Measurements from ENCODE around the gene TRIM16.

Gene TRIM16

DNA sequence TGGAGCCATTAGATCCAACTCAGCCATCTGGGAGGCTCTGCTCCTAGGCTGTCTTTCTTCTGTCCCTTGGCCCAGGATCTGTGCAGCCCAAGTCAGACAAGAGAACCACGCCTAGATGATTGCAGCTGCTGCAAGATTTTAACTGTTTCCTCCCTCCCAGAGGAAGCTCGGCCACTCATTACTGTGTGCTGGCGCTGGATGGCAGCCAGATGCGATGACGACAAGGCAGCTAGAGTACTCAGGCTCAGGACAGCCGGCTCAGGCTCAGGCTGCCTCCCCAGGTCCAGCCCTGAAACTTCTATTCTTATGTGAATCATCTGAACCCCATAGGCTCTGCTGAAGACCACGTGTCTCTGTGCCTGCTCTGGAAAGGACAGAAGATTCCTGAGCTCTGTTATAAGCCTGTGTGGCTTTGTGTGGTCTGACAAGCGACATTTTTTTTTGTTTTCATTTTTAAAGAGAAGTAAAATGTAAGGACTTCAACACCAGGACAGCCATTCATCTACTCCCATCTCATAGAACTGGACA lies 32.5 kb downstream of the TRIM16 start (continued):
- TF ChIP-seq, protein P1, sequence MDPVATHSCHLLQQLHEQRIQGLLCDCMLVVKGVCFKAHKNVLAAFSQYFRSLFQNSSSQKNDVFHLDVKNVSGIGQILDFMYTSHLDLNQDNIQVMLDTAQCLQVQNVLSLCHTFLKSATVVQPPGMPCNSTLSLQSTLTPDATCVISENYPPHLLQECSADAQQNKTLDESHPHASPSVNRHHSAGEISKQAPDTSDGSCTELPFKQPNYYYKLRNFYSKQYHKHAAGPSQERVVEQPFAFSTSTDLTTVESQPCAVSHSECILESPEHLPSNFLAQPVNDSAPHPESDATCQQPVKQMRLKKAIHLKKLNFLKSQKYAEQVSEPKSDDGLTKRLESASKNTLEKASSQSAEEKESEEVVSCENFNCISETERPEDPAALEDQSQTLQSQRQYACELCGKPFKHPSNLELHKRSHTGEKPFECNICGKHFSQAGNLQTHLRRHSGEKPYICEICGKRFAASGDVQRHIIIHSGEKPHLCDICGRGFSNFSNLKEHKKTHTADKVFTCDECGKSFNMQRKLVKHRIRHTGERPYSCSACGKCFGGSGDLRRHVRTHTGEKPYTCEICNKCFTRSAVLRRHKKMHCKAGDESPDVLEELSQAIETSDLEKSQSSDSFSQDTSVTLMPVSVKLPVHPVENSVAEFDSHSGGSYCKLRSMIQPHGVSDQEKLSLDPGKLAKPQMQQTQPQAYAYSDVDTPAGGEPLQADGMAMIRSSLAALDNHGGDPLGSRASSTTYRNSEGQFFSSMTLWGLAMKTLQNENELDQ (tag by site-specific recombination; IDR thresholded peaks at IDR 0.05; ENCODE audit: low read depth), result no peak
- TF ChIP-seq SP2 (tag by site-specific recombination; IDR thresholded peaks at IDR 0.05) (peak; percentile 59), ZNF629 (tag by site-specific recombination; IDR thresholded peaks at IDR 0.05) (peak; percentile 95), ZNF549 (tag by site-specific recombination; IDR thresholded peaks at IDR 0.05) (0 out of 2 replicates have a peak, but pooled peaks have one; percentile 65), MEIS1 (CRISPR knock-in tag; IDR thresholded peaks at IDR 0.05; ENCODE audit: borderline replicate concordance) (no peak), PRDM1 (tag by site-specific recombination; IDR thresholded peaks at IDR 0.05) (no peak), ZNF112 (tag by site-specific recombination; IDR thresholded peaks at IDR 0.05) (no peak), ZNF433 (tag by site-specific recombination; IDR thresholded peaks at IDR 0.05; ENCODE audit: low read depth) (no peak), ZNF530 (tag by site-specific recombination; IDR thresholded peaks at IDR 0.05; ENCODE audit: low read depth) (no peak), ZNF121 (tag by site-specific recombination; IDR thresholded peaks at IDR 0.05) (no peak), ZNF391 (tag by site-specific recombination; IDR thresholded peaks at IDR 0.05; ENCODE audit: borderline replicate concordance, low read depth) (no peak), REPIN1 (tag by site-specific recombination; IDR thresholded peaks at IDR 0.05; ENCODE audit: low read depth) (no peak), ZNF335 (tag by site-specific recombination; conservative IDR thresholded peaks at IDR 0.05) (peak; percentile 73), GLIS2 (tag by site-specific recombination; IDR thresholded peaks at IDR 0.05) (no peak), ZNF843 (tag by site-specific recombination; IDR thresholded peaks at IDR 0.05) (no peak), ZNF548 (tag by site-specific recombination; IDR thresholded peaks at IDR 0.05) (no peak), KLF10 (tag by site-specific recombination; IDR thresholded peaks at IDR 0.05) (no peak), ZNF341 (tag by site-specific recombination; IDR thresholded peaks at IDR 0.05; ENCODE audit: low read depth) (0 out of 2 replicates have a peak, but pooled peaks have one; percentile 32), MZF1 (tag by site-specific recombination; IDR thresholded peaks at IDR 0.05; ENCODE audit: borderline replicate concordance) (no peak), SALL2 (tag by site-specific recombination; IDR thresholded peaks at IDR 0.05; ENCODE audit: borderline replicate concordance) (no peak), ZNF626 (tag by site-specific recombination; IDR thresholded peaks at IDR 0.05) (no peak), ZNF624 (tag by site-specific recombination; IDR thresholded peaks at IDR 0.05) (no peak)
- TF ChIP-seq, protein P2, sequence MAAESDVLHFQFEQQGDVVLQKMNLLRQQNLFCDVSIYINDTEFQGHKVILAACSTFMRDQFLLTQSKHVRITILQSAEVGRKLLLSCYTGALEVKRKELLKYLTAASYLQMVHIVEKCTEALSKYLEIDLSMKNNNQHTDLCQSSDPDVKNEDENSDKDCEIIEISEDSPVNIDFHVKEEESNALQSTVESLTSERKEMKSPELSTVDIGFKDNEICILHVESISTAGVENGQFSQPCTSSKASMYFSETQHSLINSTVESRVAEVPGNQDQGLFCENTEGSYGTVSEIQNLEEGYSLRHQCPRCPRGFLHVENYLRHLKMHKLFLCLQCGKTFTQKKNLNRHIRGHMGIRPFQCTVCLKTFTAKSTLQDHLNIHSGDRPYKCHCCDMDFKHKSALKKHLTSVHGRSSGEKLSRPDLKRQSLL (tag by site-specific recombination; IDR thresholded peaks at IDR 0.05), result peak; percentile 94
- TF ChIP-seq, protein P3, sequence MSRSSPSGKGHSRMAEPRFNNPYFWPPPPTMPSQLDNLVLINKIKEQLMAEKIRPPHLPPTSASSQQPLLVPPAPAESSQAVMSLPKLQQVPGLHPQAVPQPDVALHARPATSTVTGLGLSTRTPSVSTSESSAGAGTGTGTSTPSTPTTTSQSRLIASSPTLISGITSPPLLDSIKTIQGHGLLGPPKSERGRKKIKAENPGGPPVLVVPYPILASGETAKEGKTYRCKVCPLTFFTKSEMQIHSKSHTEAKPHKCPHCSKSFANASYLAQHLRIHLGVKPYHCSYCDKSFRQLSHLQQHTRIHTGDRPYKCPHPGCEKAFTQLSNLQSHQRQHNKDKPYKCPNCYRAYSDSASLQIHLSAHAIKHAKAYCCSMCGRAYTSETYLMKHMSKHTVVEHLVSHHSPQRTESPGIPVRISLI (tag by site-specific recombination; IDR thresholded peaks at IDR 0.05), result no peak
- TF ChIP-seq, protein P4, sequence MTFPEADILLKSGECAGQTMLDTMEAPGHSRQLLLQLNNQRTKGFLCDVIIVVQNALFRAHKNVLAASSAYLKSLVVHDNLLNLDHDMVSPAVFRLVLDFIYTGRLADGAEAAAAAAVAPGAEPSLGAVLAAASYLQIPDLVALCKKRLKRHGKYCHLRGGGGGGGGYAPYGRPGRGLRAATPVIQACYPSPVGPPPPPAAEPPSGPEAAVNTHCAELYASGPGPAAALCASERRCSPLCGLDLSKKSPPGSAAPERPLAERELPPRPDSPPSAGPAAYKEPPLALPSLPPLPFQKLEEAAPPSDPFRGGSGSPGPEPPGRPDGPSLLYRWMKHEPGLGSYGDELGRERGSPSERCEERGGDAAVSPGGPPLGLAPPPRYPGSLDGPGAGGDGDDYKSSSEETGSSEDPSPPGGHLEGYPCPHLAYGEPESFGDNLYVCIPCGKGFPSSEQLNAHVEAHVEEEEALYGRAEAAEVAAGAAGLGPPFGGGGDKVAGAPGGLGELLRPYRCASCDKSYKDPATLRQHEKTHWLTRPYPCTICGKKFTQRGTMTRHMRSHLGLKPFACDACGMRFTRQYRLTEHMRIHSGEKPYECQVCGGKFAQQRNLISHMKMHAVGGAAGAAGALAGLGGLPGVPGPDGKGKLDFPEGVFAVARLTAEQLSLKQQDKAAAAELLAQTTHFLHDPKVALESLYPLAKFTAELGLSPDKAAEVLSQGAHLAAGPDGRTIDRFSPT (tag by site-specific recombination; IDR thresholded peaks at IDR 0.05), result 0 out of 2 replicates have a peak, but pooled peaks have one; percentile 18
- TF ChIP-seq, protein P5, sequence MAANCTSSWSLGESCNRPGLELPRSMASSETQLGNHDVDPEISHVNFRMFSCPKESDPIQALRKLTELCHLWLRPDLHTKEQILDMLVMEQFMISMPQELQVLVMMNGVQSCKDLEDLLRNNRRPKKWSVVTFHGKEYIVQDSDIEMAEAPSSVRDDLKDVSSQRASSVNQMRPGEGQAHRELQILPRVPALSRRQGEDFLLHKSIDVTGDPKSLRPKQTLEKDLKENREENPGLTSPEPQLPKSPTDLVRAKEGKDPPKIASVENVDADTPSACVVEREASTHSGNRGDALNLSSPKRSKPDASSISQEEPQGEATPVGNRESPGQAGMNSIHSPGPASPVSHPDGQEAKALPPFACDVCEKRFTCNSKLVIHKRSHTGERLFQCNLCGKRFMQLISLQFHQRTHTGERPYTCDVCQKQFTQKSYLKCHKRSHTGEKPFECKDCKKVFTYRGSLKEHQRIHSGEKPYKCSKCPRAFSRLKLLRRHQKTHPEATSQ (tag by site-specific recombination; IDR thresholded peaks at IDR 0.05), result no peak
- TF ChIP-seq, protein P6, sequence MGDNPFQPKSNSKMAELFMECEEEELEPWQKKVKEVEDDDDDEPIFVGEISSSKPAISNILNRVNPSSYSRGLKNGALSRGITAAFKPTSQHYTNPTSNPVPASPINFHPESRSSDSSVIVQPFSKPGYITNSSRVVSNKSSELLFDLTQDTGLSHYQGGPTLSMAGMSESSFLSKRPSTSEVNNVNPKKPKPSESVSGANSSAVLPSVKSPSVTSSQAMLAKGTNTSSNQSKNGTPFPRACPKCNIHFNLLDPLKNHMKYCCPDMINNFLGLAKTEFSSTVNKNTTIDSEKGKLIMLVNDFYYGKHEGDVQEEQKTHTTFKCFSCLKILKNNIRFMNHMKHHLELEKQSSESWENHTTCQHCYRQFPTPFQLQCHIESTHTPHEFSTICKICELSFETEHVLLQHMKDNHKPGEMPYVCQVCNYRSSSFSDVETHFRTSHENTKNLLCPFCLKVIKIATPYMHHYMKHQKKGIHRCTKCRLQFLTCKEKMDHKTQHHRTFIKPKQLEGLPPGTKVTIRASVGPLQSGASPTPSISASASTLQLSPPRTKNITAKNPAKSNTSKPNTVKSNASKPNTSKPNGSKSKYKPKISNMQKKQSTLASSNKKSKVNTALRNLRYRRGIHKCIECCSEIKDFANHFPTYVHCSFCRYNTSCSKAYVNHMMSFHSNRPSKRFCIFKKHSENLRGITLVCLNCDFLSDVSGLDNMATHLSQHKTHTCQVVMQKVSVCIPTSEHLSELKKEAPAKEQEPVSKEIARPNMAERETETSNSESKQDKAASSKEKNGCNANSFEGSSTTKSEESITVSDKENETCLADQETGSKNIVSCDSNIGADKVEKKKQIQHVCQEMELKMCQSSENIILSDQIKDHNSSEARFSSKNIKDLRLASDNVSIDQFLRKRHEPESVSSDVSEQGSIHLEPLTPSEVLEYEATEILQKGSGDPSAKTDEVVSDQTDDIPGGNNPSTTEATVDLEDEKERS (tag by site-specific recombination; IDR thresholded peaks at IDR 0.05), result no peak
- TF ChIP-seq, protein P7, sequence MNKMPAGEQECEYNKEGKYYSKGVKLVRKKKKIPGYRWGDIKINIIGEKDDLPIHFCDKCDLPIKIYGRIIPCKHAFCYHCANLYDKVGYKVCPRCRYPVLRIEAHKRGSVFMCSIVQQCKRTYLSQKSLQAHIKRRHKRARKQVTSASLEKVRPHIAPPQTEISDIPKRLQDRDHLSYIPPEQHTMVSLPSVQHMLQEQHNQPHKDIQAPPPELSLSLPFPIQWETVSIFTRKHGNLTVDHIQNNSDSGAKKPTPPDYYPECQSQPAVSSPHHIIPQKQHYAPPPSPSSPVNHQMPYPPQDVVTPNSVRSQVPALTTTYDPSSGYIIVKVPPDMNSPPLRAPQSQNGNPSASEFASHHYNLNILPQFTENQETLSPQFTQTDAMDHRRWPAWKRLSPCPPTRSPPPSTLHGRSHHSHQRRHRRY (tag by site-specific recombination; IDR thresholded peaks at IDR 0.05), result no peak
